Measurements from ENCODE around the gene CDKAL1.

Gene CDKAL1

DNA sequence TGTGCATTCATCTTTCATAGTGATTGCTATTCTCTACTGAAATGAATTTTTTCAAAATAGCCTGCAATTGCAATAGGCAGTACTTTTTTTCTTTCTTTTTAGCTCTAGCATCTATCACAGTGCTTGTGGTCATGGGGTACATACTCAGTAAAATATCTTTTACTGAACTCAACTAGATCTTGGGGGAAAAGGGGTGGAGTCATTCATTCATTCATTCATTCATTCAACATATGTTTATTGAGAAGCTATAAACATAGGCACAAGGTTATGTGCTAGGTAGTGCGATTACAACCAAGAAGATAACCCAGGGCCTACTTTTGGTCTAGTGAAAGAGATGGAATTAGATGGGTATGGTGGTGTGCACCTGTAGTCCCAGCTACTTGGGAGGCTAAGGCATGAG lies 1.4 kb upstream of the CDKAL1 start:
- Histone ChIP-seq H3K4me1 (ENCODE audit: control insufficient read depth, low read depth, low read length) (no peaks in the 10 kb centered on the region), H2BK120ac (ENCODE audit: low read depth, low read length) (no peak overlapping the region), H3K23ac (ENCODE audit: low read length) (no peak overlapping the region), H3K79me2 (ENCODE audit: control insufficient read depth, insufficient read depth, low read length) (peaks cover 6% of the 10 kb centered on the region), H4K5ac (ENCODE audit: low read length) (no peak overlapping the region), H3K4me3 (ENCODE audit: low read length) (no peak overlapping the region), H3K4ac (ENCODE audit: low read depth, low read length) (no peak overlapping the region), H3K27ac (ENCODE audit: low read depth, low read length) (no peak overlapping the region), H2BK15ac (replicated peaks; ENCODE audit: low read depth) (no peak overlapping the region), H3K18ac (ENCODE audit: low read length) (no peak overlapping the region), H4K8ac (ENCODE audit: low read depth, low read length) (no peak overlapping the region), H3K4me2 (ENCODE audit: low read length) (no peak overlapping the region), H3K27me3 (ENCODE audit: insufficient read depth, low read length, poor library complexity) (no peaks in the 10 kb centered on the region), H3K9ac (ENCODE audit: low read length) (no peak overlapping the region), H3K79me1 (ENCODE audit: low read length) (peaks cover 4% of the 10 kb centered on the region), H2AK5ac (ENCODE audit: low read length) (no peak overlapping the region), H3K36me3 (ENCODE audit: control insufficient read depth, insufficient read depth, low read length) (no peaks in the 10 kb centered on the region), H3K56ac (ENCODE audit: low read length) (no peak overlapping the region), H2BK5ac (ENCODE audit: low read length) (no peak overlapping the region)
- WGBS (ENCODE audit: extremely low coverage, insufficient coverage, low lambda C conversion rate), result no CpG with 5 or more reads among the region's 1 CpG
- DNase-seq, result no peak

DNA sequence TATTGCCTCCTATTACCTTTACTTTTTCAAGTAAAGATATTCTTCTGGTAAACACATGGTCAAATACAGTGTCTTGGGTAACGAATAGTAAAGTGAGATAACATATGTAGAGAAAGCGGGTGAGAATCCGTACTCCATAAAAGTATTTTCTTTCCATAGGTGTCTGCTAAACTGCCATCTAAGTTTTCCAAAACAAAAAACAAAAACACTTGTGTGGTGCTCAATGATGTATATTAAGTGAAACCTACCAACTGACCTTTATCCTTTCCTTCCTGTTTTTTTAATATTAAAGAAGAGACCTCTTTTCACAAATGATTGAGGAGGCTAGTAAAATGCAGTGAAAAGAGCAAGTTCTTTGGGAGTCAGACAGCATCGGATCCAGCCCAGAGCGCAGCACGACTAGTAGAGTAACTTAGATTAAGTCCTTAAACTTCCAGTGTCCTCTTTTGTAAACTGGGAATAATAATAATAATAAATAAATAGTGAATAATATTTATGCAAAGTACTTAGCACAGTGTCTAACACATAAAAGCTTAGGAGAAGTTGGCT lies 437 bp upstream of the CDKAL1 start:
- WGBS (ENCODE audit: extremely low coverage, insufficient coverage, low lambda C conversion rate), result no CpG with 5 or more reads among the region's 6 CpGs

DNA sequence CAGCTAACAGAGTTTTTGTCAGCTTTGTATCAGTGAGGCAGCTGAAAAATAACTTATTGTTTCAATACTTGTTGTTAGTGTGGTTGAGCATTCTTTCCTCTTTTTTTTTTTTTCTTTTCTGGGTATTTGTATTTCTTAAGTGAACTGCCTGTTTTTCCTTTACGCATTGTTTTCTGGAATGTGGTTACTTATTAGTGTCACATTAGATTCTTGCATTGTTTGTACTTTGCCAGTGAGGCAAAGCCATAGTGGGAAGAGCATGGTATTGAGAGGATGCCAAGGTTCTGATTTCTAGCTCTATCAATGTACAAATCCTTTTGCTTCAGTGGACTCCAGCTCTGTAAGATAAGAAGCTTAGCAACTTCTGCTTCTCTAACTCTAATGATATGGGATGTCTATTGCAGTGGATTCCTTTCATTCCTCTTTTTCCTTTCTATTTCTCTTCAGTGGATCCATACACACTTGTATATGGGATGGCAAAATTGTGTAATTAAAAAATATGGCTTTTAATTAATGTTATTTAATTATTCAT lies 3.9 kb downstream of the CDKAL1 start:
- Histone ChIP-seq H3K36me3 (ENCODE audit: control insufficient read depth, insufficient read depth, low read length) (no peaks in the 10 kb centered on the region), H3K4me2 (ENCODE audit: low read length) (no peak overlapping the region), H3K4me1 (ENCODE audit: control insufficient read depth, low read depth, low read length) (no peaks in the 10 kb centered on the region), H2BK120ac (ENCODE audit: low read depth, low read length) (no peak overlapping the region), H3K4me3 (ENCODE audit: low read length) (no peak overlapping the region), H3K18ac (ENCODE audit: low read length) (no peak overlapping the region), H2BK5ac (ENCODE audit: low read length) (no peak overlapping the region), H3K79me1 (ENCODE audit: low read length) (peaks cover 11% of the 10 kb centered on the region), H3K27ac (ENCODE audit: low read depth, low read length) (no peak overlapping the region), H3K4ac (ENCODE audit: low read depth, low read length) (no peak overlapping the region), H3K9ac (ENCODE audit: low read length) (no peak overlapping the region), H4K5ac (ENCODE audit: low read length) (no peak overlapping the region), H4K8ac (ENCODE audit: low read depth, low read length) (no peak overlapping the region), H3K23ac (ENCODE audit: low read length) (no peak overlapping the region), H2BK15ac (replicated peaks; ENCODE audit: low read depth) (no peak overlapping the region), H2AK5ac (ENCODE audit: low read length) (no peak overlapping the region), H3K56ac (ENCODE audit: low read length) (no peak overlapping the region), H3K27me3 (ENCODE audit: insufficient read depth, low read length, poor library complexity) (no peaks in the 10 kb centered on the region), H3K79me2 (ENCODE audit: control insufficient read depth, insufficient read depth, low read length) (peaks cover 6% of the 10 kb centered on the region)
- WGBS (ENCODE audit: extremely low coverage, insufficient coverage, low lambda C conversion rate), result no CpG with 5 or more reads among the region's 1 CpG
- DNase-seq, result no peak

More for the DNA sequence above, 437 bp upstream of the CDKAL1 start:
- no peak overlapping the region for H2BK15ac ChIP-seq (replicated peaks; ENCODE audit: low read depth)
- H3K23ac ChIP-seq (ENCODE audit: low read length), result no peak overlapping the region
- no peaks in the 10 kb centered on the region for H3K4me1 ChIP-seq (ENCODE audit: control insufficient read depth, low read depth, low read length)
- no peak for DNase-seq
- no peak overlapping the region for H2AK5ac ChIP-seq (ENCODE audit: low read length)
- H3K27me3 ChIP-seq (ENCODE audit: insufficient read depth, low read length, poor library complexity), result no peaks in the 10 kb centered on the region
- H3K4me3 ChIP-seq (ENCODE audit: low read length), result no peak overlapping the region
- H2BK120ac ChIP-seq (ENCODE audit: low read depth, low read length), result no peak overlapping the region
- H3K9ac ChIP-seq (ENCODE audit: low read length), result peak overlapping the region; percentile 43
- no peak overlapping the region for H4K5ac ChIP-seq (ENCODE audit: low read length)
- H3K18ac ChIP-seq (ENCODE audit: low read length), result no peak overlapping the region
- H3K4ac ChIP-seq (ENCODE audit: low read depth, low read length), result no peak overlapping the region
- H3K4me2 ChIP-seq (ENCODE audit: low read length), result no peak overlapping the region
- no peak overlapping the region for H3K27ac ChIP-seq (ENCODE audit: low read depth, low read length)
- H4K8ac ChIP-seq (ENCODE audit: low read depth, low read length), result no peak overlapping the region
- peaks cover 6% of the 10 kb centered on the region for H3K79me2 ChIP-seq (ENCODE audit: control insufficient read depth, insufficient read depth, low read length)
- no peaks in the 10 kb centered on the region for H3K36me3 ChIP-seq (ENCODE audit: control insufficient read depth, insufficient read depth, low read length)
- peaks cover 4% of the 10 kb centered on the region for H3K79me1 ChIP-seq (ENCODE audit: low read length)
- H2BK5ac ChIP-seq (ENCODE audit: low read length), result no peak overlapping the region
- no peak overlapping the region for H3K56ac ChIP-seq (ENCODE audit: low read length)

DNA sequence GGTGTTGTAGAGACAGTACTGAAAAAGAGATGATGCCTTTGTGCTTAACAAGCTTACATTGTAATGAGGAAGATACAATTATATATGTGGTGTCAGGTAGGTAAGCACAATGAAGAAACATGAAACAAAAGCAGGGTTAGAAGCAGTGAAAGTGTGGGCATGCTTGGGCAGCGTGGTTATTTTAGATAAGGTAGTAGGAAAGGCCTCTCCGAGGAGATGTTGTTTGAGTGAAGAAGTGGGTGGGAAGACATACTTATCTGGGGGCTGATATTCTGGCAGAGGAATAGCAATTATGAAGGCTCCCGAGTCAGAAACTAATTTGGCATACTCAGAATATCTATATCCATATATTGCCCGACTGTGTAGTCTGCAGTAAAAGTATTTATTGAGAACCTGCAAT lies 4.7 kb downstream of the CDKAL1 start:
- WGBS (ENCODE audit: extremely low coverage, insufficient coverage, low lambda C conversion rate), result no CpG with 5 or more reads among the region's 4 CpGs
- no peak overlapping the region for H3K4ac ChIP-seq (ENCODE audit: low read depth, low read length)
- no peak overlapping the region for H3K23ac ChIP-seq (ENCODE audit: low read length)
- H2AK5ac ChIP-seq (ENCODE audit: low read length), result no peak overlapping the region
- no peak overlapping the region for H4K8ac ChIP-seq (ENCODE audit: low read depth, low read length)
- no peak overlapping the region for H2BK5ac ChIP-seq (ENCODE audit: low read length)
- no peaks in the 10 kb centered on the region for H3K36me3 ChIP-seq (ENCODE audit: control insufficient read depth, insufficient read depth, low read length)
- H3K27me3 ChIP-seq (ENCODE audit: insufficient read depth, low read length, poor library complexity), result no peaks in the 10 kb centered on the region
- H3K4me1 ChIP-seq (ENCODE audit: control insufficient read depth, low read depth, low read length), result no peaks in the 10 kb centered on the region
- H3K79me1 ChIP-seq (ENCODE audit: low read length), result peaks cover 11% of the 10 kb centered on the region
- peaks cover 6% of the 10 kb centered on the region for H3K79me2 ChIP-seq (ENCODE audit: control insufficient read depth, insufficient read depth, low read length)
- H3K18ac ChIP-seq (ENCODE audit: low read length), result no peak overlapping the region
- no peak overlapping the region for H3K27ac ChIP-seq (ENCODE audit: low read depth, low read length)
- no peak overlapping the region for H3K4me3 ChIP-seq (ENCODE audit: low read length)
- peak; percentile 15 for DNase-seq
- no peak overlapping the region for H3K9ac ChIP-seq (ENCODE audit: low read length)
- H2BK120ac ChIP-seq (ENCODE audit: low read depth, low read length), result no peak overlapping the region
- no peak overlapping the region for H2BK15ac ChIP-seq (replicated peaks; ENCODE audit: low read depth)
- H4K5ac ChIP-seq (ENCODE audit: low read length), result no peak overlapping the region
- no peak overlapping the region for H3K4me2 ChIP-seq (ENCODE audit: low read length)
- H3K56ac ChIP-seq (ENCODE audit: low read length), result no peak overlapping the region

DNA sequence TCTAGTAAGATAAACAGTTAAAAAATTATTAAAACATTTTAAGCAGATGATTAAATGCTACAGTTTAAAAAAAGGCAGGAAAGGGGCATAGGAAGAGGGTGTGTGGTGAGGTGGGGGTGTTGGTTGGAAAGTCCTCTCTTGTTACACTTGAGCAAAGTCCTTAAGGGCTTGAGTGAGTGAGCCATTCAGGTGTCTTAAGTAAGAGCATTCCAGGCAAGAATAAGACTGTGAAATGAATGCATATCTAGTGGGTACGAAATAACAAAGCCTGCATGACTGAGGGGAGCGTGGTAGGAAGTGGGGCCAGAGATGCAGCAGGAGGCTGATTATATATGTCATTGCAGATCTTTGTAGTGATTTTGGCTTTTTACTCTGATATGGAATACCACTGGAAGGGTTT lies 5.1 kb downstream of the CDKAL1 start:
- no peak overlapping the region for H4K5ac ChIP-seq (ENCODE audit: low read length)
- H4K8ac ChIP-seq (ENCODE audit: low read depth, low read length), result no peak overlapping the region
- no peak overlapping the region for H3K4ac ChIP-seq (ENCODE audit: low read depth, low read length)
- H3K18ac ChIP-seq (ENCODE audit: low read length), result no peak overlapping the region
- H2BK15ac ChIP-seq (replicated peaks; ENCODE audit: low read depth), result no peak overlapping the region
- H3K4me1 ChIP-seq (ENCODE audit: control insufficient read depth, low read depth, low read length), result no peaks in the 10 kb centered on the region
- peaks cover 11% of the 10 kb centered on the region for H3K79me1 ChIP-seq (ENCODE audit: low read length)
- H3K27me3 ChIP-seq (ENCODE audit: insufficient read depth, low read length, poor library complexity), result no peaks in the 10 kb centered on the region
- H3K36me3 ChIP-seq (ENCODE audit: control insufficient read depth, insufficient read depth, low read length), result no peaks in the 10 kb centered on the region
- no peak overlapping the region for H3K23ac ChIP-seq (ENCODE audit: low read length)
- H2BK120ac ChIP-seq (ENCODE audit: low read depth, low read length), result no peak overlapping the region
- H3K79me2 ChIP-seq (ENCODE audit: control insufficient read depth, insufficient read depth, low read length), result peaks cover 6% of the 10 kb centered on the region
- no peak overlapping the region for H3K9ac ChIP-seq (ENCODE audit: low read length)
- H2BK5ac ChIP-seq (ENCODE audit: low read length), result no peak overlapping the region
- DNase-seq, result no peak
- no peak overlapping the region for H3K56ac ChIP-seq (ENCODE audit: low read length)
- H2AK5ac ChIP-seq (ENCODE audit: low read length), result no peak overlapping the region
- no CpG with 5 or more reads among the region's 2 CpGs for WGBS (ENCODE audit: extremely low coverage, insufficient coverage, low lambda C conversion rate)
- no peak overlapping the region for H3K4me3 ChIP-seq (ENCODE audit: low read length)
- no peak overlapping the region for H3K27ac ChIP-seq (ENCODE audit: low read depth, low read length)
- no peak overlapping the region for H3K4me2 ChIP-seq (ENCODE audit: low read length)

DNA sequence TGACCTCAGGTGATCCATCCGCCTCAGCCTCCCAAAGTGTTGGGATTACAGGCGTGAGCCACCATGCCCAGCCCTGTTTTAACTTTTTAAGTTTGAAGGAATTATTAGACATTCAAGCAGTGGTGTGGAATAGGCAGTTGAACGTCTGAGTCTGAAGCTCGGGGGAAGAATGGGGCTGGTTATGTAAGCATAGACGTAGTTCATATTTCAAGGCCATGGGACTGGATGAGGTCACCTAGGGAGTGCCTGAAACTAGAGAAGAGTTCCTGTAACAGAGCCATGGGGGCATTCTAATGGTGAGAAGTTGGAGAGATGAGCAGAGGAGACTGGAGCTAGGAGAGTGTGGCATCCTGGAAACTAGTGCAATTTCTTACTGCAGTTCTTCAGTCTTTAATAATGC lies 6.4 kb downstream of the CDKAL1 start:
- Histone ChIP-seq H3K36me3 (ENCODE audit: control insufficient read depth, insufficient read depth, low read length) (no peaks in the 10 kb centered on the region), H3K9ac (ENCODE audit: low read length) (no peak overlapping the region), H3K4ac (ENCODE audit: low read depth, low read length) (no peak overlapping the region), H2BK5ac (ENCODE audit: low read length) (no peak overlapping the region), H3K79me1 (ENCODE audit: low read length) (peaks cover 9% of the 10 kb centered on the region), H2BK120ac (ENCODE audit: low read depth, low read length) (no peak overlapping the region), H3K27ac (ENCODE audit: low read depth, low read length) (no peak overlapping the region), H3K4me3 (ENCODE audit: low read length) (no peak overlapping the region), H3K56ac (ENCODE audit: low read length) (no peak overlapping the region), H3K18ac (ENCODE audit: low read length) (no peak overlapping the region), H2AK5ac (ENCODE audit: low read length) (no peak overlapping the region), H3K4me2 (ENCODE audit: low read length) (no peak overlapping the region), H3K27me3 (ENCODE audit: insufficient read depth, low read length, poor library complexity) (no peaks in the 10 kb centered on the region), H4K5ac (ENCODE audit: low read length) (no peak overlapping the region), H3K79me2 (ENCODE audit: control insufficient read depth, insufficient read depth, low read length) (peaks cover under 1% of the 10 kb centered on the region), H3K23ac (ENCODE audit: low read length) (no peak overlapping the region), H4K8ac (ENCODE audit: low read depth, low read length) (no peak overlapping the region), H2BK15ac (replicated peaks; ENCODE audit: low read depth) (no peak overlapping the region), H3K4me1 (ENCODE audit: control insufficient read depth, low read depth, low read length) (no peaks in the 10 kb centered on the region)
- WGBS (ENCODE audit: extremely low coverage, insufficient coverage, low lambda C conversion rate), result no CpG with 5 or more reads among the region's 5 CpGs
- DNase-seq, result no peak
